ENCODE measurements around the gene SBF2. TPM values are rescaled to one million over a fixed set of nuclear protein-coding genes. Genes with fewer than 3 reads are reported as not detected.

The SBF2 gene
- total and polyA plus RNA-seq, 2 donors (not counting 1 experiment from before 2014, with no cell fraction given), result 5.6 to 17.7 TPM

DNA sequence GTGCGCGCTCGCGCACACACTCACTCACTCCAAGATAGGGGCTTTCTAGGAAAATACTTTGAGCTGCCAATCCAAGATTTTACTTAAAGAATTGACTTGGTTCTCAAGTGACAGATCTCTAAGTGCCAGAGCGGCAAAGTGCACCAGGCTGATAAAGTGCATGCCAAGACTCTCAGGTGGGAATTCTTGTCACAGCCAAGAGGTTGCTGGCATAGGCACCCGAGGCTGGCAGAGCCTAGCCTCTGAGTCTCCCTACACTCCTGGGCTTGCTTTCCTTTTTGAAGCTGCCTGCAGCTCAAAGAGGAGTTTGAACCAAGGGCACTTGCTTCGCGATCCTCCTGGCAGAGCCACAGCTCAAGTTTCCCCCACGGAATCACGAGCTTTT lies 8.3 kb upstream of the SBF2 start:
- Histone ChIP-seq H3K4me3 (ENCODE audit: control extremely low read depth in 1 of 5, extremely low read depth in 1 of 5, insufficient read depth in 1 of 5, low read depth in 2 of 5, low read length in 4 of 5) (peak overlapping the region; percentile 57 to 92 (median 85)), H3K9me3 (ENCODE audit: control extremely low read depth in 1 of 3, control insufficient read depth in 2 of 3, insufficient read depth in 1 of 3, low read length in 2 of 3) (peaks cover 0 to 12% (median 0%) of the 10 kb centered on the region in 3 donors), H3K4me2 (replicated peaks; ENCODE audit: low read depth, low read length, poor library complexity, severe bottlenecking) (peak overlapping the region; percentile 98), H3K9ac (ENCODE audit: low read length) (peak overlapping the region; percentile 82), H3K36me3 (replicated peaks in 1 of 2; ENCODE audit: control extremely low read depth in 1 of 2, control insufficient read depth in 1 of 2, extremely low read depth in 1 of 2, insufficient read depth in 2 of 2, low read length in 1 of 2) (no peaks in the 10 kb centered on the region), H3K4me1 (ENCODE audit: control insufficient read depth in 2 of 2, insufficient read depth in 2 of 2, low read length in 2 of 2) (peaks cover 34 to 45% of the 10 kb centered on the region in 2 donors), H3K27me3 (replicated peaks in 1 of 4; ENCODE audit: control extremely low read depth in 1 of 4, control insufficient read depth in 3 of 4, insufficient read depth in 4 of 4, low read length in 3 of 4) (peaks cover 0 to 30% (median 13%) of the 10 kb centered on the region in 4 experiments), H2AFZ (ENCODE audit: insufficient read depth, low read depth, low read length, poor library complexity, severe bottlenecking) (peak overlapping the region; percentile 95), H3K79me2 (ENCODE audit: control insufficient read depth, insufficient read depth, low read length) (no peaks in the 10 kb centered on the region), H3K27ac (ENCODE audit: low read length in 2 of 2) (no peak overlapping the region), H4K20me1 (ENCODE audit: control insufficient read depth, insufficient read depth, low read length, poor library complexity, severe bottlenecking) (no peaks in the 10 kb centered on the region)
- H3K4me3 Mint-ChIP-seq, result peak overlapping the region; percentile 98
- DNase-seq, result no peak
- H3K4me1 Mint-ChIP-seq, result peaks cover 48% of the 10 kb centered on the region
- 46% methylated on average over 10 of the region's 10 CpGs for WGBS (ENCODE audit: insufficient coverage)
- H3K27ac Mint-ChIP-seq, result peak overlapping the region; percentile 82
- peaks cover 17% of the 10 kb centered on the region for H3K27me3 Mint-ChIP-seq
- no peak for ATAC-seq (ENCODE audit: low read depth)
- H3K9me3 Mint-ChIP-seq (ENCODE audit: insufficient read depth), result no peaks in the 10 kb centered on the region
- CTCF ChIA-PET, result interaction anchor here (0.8 to 10.2 kb wide), 6 partner anchors 14 to 543 kb away, joined by 4 to 187 read pairs (median 20); no protein-coding TSS in a partner anchor
- POLR2A ChIA-PET, result interaction anchor here (1.6 kb wide), 1 partner anchor 543 kb away, joined by 8 read pairs; no protein-coding TSS in a partner anchor
- intact Hi-C loops (cut with micrococcal nuclease), result loop anchor here (5.0 to 10.0 kb wide), 6 partner anchors 152 to 1620 kb away; partner anchors contain the start of genes AMPD3, CTR9, RNF141 and RPL27A
- TF ChIP-seq EZH2 (IDR thresholded peaks at IDR 0.05; ENCODE audit: borderline replicate concordance, insufficient read depth, low read depth, low read length, poor library complexity, severe bottlenecking), result no peak
- TF ChIP-seq, protein P1, sequence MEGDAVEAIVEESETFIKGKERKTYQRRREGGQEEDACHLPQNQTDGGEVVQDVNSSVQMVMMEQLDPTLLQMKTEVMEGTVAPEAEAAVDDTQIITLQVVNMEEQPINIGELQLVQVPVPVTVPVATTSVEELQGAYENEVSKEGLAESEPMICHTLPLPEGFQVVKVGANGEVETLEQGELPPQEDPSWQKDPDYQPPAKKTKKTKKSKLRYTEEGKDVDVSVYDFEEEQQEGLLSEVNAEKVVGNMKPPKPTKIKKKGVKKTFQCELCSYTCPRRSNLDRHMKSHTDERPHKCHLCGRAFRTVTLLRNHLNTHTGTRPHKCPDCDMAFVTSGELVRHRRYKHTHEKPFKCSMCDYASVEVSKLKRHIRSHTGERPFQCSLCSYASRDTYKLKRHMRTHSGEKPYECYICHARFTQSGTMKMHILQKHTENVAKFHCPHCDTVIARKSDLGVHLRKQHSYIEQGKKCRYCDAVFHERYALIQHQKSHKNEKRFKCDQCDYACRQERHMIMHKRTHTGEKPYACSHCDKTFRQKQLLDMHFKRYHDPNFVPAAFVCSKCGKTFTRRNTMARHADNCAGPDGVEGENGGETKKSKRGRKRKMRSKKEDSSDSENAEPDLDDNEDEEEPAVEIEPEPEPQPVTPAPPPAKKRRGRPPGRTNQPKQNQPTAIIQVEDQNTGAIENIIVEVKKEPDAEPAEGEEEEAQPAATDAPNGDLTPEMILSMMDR (IDR thresholded peaks at IDR 0.05), result no peak

GRCh38 chr11:10301656-10302358 lies 7.8 kb upstream of the SBF2 start:
- peaks cover 0 to 9% (median 0%) of the 10 kb centered on the region in 3 donors for H3K9me3 ChIP-seq (ENCODE audit: control extremely low read depth in 1 of 3, control insufficient read depth in 2 of 3, insufficient read depth in 1 of 3, low read length in 2 of 3)
- 68% methylated on average over 7 of the region's 9 CpGs for WGBS (ENCODE audit: insufficient coverage)
- no peaks in the 10 kb centered on the region for H3K9me3 Mint-ChIP-seq (ENCODE audit: insufficient read depth)
- ATAC-seq (ENCODE audit: low read depth) (no peak), DNase-seq (no peak)
- no peaks in the 10 kb centered on the region for H3K79me2 ChIP-seq (ENCODE audit: control insufficient read depth, insufficient read depth, low read length)
- peaks cover 0 to 27% (median 10%) of the 10 kb centered on the region in 4 experiments for H3K27me3 ChIP-seq (replicated peaks in 1 of 4; ENCODE audit: control extremely low read depth in 1 of 4, control insufficient read depth in 3 of 4, insufficient read depth in 4 of 4, low read length in 3 of 4)
- peak overlapping the region; percentile 95 for H2AFZ ChIP-seq (ENCODE audit: insufficient read depth, low read depth, low read length, poor library complexity, severe bottlenecking)
- POLR2A ChIA-PET, result no interaction called here
- no peaks in the 10 kb centered on the region for H3K36me3 ChIP-seq (replicated peaks in 1 of 2; ENCODE audit: control extremely low read depth in 1 of 2, control insufficient read depth in 1 of 2, extremely low read depth in 1 of 2, insufficient read depth in 2 of 2, low read length in 1 of 2)
- H3K9ac ChIP-seq (ENCODE audit: low read length), result peak overlapping the region; percentile 82
- peak overlapping the region; percentile 98 for H3K4me3 Mint-ChIP-seq
- no peaks in the 10 kb centered on the region for H4K20me1 ChIP-seq (ENCODE audit: control insufficient read depth, insufficient read depth, low read length, poor library complexity, severe bottlenecking)
- H3K4me1 ChIP-seq (ENCODE audit: control insufficient read depth in 2 of 2, insufficient read depth in 2 of 2, low read length in 2 of 2), result peaks cover 29 to 39% of the 10 kb centered on the region in 2 donors
- intact Hi-C loops (cut with micrococcal nuclease), result loop anchor here (5.0 to 10.0 kb wide), 6 partner anchors 153 to 1620 kb away; partner anchors contain the start of genes AMPD3, CTR9, RNF141 and RPL27A
- H3K4me2 ChIP-seq (replicated peaks; ENCODE audit: low read depth, low read length, poor library complexity, severe bottlenecking), result peak overlapping the region; percentile 98
- TF ChIP-seq, protein P1 (IDR thresholded peaks at IDR 0.05), result no peak
- TF ChIP-seq EZH2 (IDR thresholded peaks at IDR 0.05; ENCODE audit: borderline replicate concordance, insufficient read depth, low read depth, low read length, poor library complexity, severe bottlenecking), result no peak
- H3K27ac ChIP-seq (ENCODE audit: low read length in 2 of 2), result no peak overlapping the region
- H3K27ac Mint-ChIP-seq, result peak overlapping the region; percentile 39
- H3K4me3 ChIP-seq (ENCODE audit: control extremely low read depth in 1 of 5, extremely low read depth in 1 of 5, insufficient read depth in 1 of 5, low read depth in 2 of 5, low read length in 4 of 5), result peak overlapping the region in 2 of 5 experiments; percentile 85 to 90
- peaks cover 14% of the 10 kb centered on the region for H3K27me3 Mint-ChIP-seq
- CTCF ChIA-PET, result interaction anchor here (0.8 to 10.2 kb wide), 6 partner anchors 14 to 543 kb away, joined by 3 to 187 read pairs (median 20); no protein-coding TSS in a partner anchor
- H3K4me1 Mint-ChIP-seq, result peaks cover 42% of the 10 kb centered on the region

All from B cell (primary cell).